ENCODE measurements around the gene LRBA. TPM values are rescaled to one million over a fixed set of nuclear protein-coding genes. Genes with fewer than 3 reads are reported as not detected.

Gene LRBA
- total and polyA plus RNA-seq, 9 of the 15 experiments (the other 6 are each of a cell fraction or from before 2014, with no cell fraction given): 24.2 to 88.7 (median 59.7) TPM

GRCh38 chr4:150318527-150318926 is 696.6 kb downstream of the LRBA start (continued):
- TF ChIP-seq TAF7 (tag; IDR thresholded peaks at IDR 0.05) (0 out of 2 replicates have a peak, but pooled peaks have one; percentile 35), ZNF77 (CRISPR knock-in tag; IDR thresholded peaks at IDR 0.05) (no peak), NCOA1 (IDR thresholded peaks at IDR 0.05; ENCODE audit: low read depth) (no peak), MEIS2 (IDR thresholded peaks at IDR 0.05; ENCODE audit: partially characterized antibody) (peak; percentile 32), BCLAF1 (IDR thresholded peaks at IDR 0.05; ENCODE audit: borderline replicate concordance in 1 of 2, control insufficient read depth in 1 of 2, low read depth in 2 of 2, low read length in 1 of 2) (no peak), FOXJ2 (tag; IDR thresholded peaks at IDR 0.05) (peak; percentile 64; the same call in 1 of the 2 replicates), ARHGAP35 (IDR thresholded peaks at IDR 0.05; ENCODE audit: partially characterized antibody) (no peak), TFE3 (CRISPR knock-in tag; IDR thresholded peaks at IDR 0.05) (no peak), LEF1 (IDR thresholded peaks at IDR 0.05) (no peak), YY1 (IDR thresholded peaks at IDR 0.05; ENCODE audit: borderline replicate concordance in 1 of 3, control insufficient read depth in 1 of 3, extremely low read depth in 1 of 3, insufficient read depth in 3 of 3, insufficient read length in 1 of 3, insufficient replicate concordance in 2 of 3, low read depth in 1 of 3, low read length in 2 of 3) (no peak), TRIM28 (IDR thresholded peaks at IDR 0.05) (peak; percentile 49; the same call in 1 of the 2 replicates), ZNF75A (CRISPR knock-in tag; IDR thresholded peaks at IDR 0.05) (no peak), MECOM (CRISPR knock-in tag; IDR thresholded peaks at IDR 0.05) (0 out of 2 replicates have a peak, but pooled peaks have one; percentile 23), NR2C2 (CRISPR knock-in tag; IDR thresholded peaks at IDR 0.05) (no peak), NR2C2 (tag; IDR thresholded peaks at IDR 0.05) (no peak), NFE2L1 (tag; IDR thresholded peaks at IDR 0.05; ENCODE audit: borderline replicate concordance, low read depth) (peak; percentile 80), ARNT (IDR thresholded peaks at IDR 0.05) (peak in 1 of 2 experiments; percentile 76; a peak in 1 of 4 replicates), ZEB2 (IDR thresholded peaks at IDR 0.05) (0 out of 2 replicates have a peak, but pooled peaks have one; percentile 57), LCOR (CRISPR knock-in tag; IDR thresholded peaks at IDR 0.05) (no peak), ZNF232 (CRISPR knock-in tag; IDR thresholded peaks at IDR 0.05) (no peak), POLR2AphosphoS2 (IDR thresholded peaks at IDR 0.05; ENCODE audit: low read length) (no peak), BACH1 (tag; IDR thresholded peaks at IDR 0.05) (peak; percentile 82), HSF4 (CRISPR knock-in tag; IDR thresholded peaks at IDR 0.05; ENCODE audit: borderline replicate concordance) (no peak), ZNF707 (CRISPR knock-in tag; conservative IDR thresholded peaks at IDR 0.05) (no peak), ZNF316 (IDR thresholded peaks at IDR 0.05) (peak; percentile 89)
- TF ChIP-seq, protein P1, sequence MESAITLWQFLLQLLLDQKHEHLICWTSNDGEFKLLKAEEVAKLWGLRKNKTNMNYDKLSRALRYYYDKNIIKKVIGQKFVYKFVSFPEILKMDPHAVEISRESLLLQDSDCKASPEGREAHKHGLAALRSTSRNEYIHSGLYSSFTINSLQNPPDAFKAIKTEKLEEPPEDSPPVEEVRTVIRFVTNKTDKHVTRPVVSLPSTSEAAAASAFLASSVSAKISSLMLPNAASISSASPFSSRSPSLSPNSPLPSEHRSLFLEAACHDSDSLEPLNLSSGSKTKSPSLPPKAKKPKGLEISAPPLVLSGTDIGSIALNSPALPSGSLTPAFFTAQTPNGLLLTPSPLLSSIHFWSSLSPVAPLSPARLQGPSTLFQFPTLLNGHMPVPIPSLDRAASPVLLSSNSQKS (CRISPR knock-in tag; IDR thresholded peaks at IDR 0.05): no peak

Data from K562 (cell line).